HEK293 (cell line): ENCODE measurements around the gene CDRT15L2.
"Not testable (repeated sequence)": the region's sequence is repeated elsewhere in the genome, so short reads cannot be mapped to it uniquely, and the experiment has no call there.

Experiments used
- CTCF ChIP-seq: fragments of 450-650 bp; formaldehyde crosslinking; IDR thresholded peaks from 2 replicates; pipeline ENCODE4 v1.5.1; 2016; ENCODE audit warnings: missing biosample characterization, missing genetic modification characterization
- ELK4 ChIP-seq: IDR thresholded peaks from 2 replicates; pipeline ENCODE4 v1.6.1; 2011; ENCODE audit warnings: mild to moderate bottlenecking, low read depth, low read length, borderline replicate concordance
- KLF10 ChIP-seq: fragments of 450-650 bp; IDR thresholded peaks from 2 replicates; pipeline ENCODE4 v1.5.1; 2018; ENCODE audit warnings: missing biosample characterization, mild to moderate bottlenecking, missing genetic modification characterization
- KLF16 ChIP-seq: fragments of 450-650 bp; formaldehyde crosslinking; IDR thresholded peaks from 2 replicates; pipeline ENCODE4 v1.5.1; 2017; ENCODE audit warnings: missing biosample characterization, missing genetic modification characterization
- REST ChIP-seq: fragments of 450-650 bp; formaldehyde crosslinking; IDR thresholded peaks from 2 replicates; pipeline ENCODE4 v1.5.1; 2016; ENCODE audit warnings: missing biosample characterization, missing genetic modification characterization
- ZFP69B ChIP-seq: fragments of 450-650 bp; formaldehyde crosslinking; IDR thresholded peaks from 2 replicates; pipeline ENCODE4 v1.5.1; 2016; ENCODE audit warnings: missing biosample characterization, missing genetic modification characterization
- ZNF169 ChIP-seq: fragments of 450-650 bp; formaldehyde crosslinking; IDR thresholded peaks from 2 replicates; pipeline ENCODE4 v1.5.1; 2016; ENCODE audit warnings: missing biosample characterization, missing genetic modification characterization
- ZNF184 ChIP-seq: fragments of 450-650 bp; IDR thresholded peaks from 2 replicates; pipeline ENCODE4 v1.5.1; 2018; ENCODE audit warnings: missing biosample characterization, mild to moderate bottlenecking, missing genetic modification characterization
- ZNF274 ChIP-seq, 2 experiments: fragments of 200-500 bp in 1 of 2; fragments of 450-650 bp in 1 of 2; sonication (Bioruptor generic) in 1 of 2; formaldehyde crosslinking in 1 of 2; IDR thresholded peaks; 2 replicates each; pipeline versions ENCODE4 v1.5.1 to v1.6.1; 2014 to 2016; ENCODE audit warnings: borderline replicate concordance in 1 of 2, inconsistent platforms in 1 of 2, low read length in 1 of 2, missing biosample characterization in 1 of 2, missing genetic modification characterization in 1 of 2
- ZNF362 ChIP-seq: fragments of 450-650 bp; formaldehyde crosslinking; IDR thresholded peaks from 2 replicates; pipeline ENCODE4 v1.5.1; 2016; ENCODE audit warnings: missing biosample characterization, missing genetic modification characterization
- ZNF449 ChIP-seq: fragments of 450-650 bp; formaldehyde crosslinking; IDR thresholded peaks from 2 replicates; pipeline ENCODE4 v1.5.1; 2017; ENCODE audit warnings: missing biosample characterization, mild to moderate bottlenecking, missing genetic modification characterization, moderate library complexity
- ZNF48 ChIP-seq: fragments of 450-650 bp; formaldehyde crosslinking; IDR thresholded peaks from 2 replicates; pipeline ENCODE4 v1.5.1; 2016; ENCODE audit warnings: missing biosample characterization, missing genetic modification characterization
- ZNF658 ChIP-seq: fragments of 450-650 bp; formaldehyde crosslinking; IDR thresholded peaks from 2 replicates; pipeline ENCODE4; 2016; ENCODE audit warnings: missing biosample characterization, missing genetic modification characterization
- ZSCAN5A ChIP-seq: fragments of 450-650 bp; formaldehyde crosslinking; IDR thresholded peaks from 2 replicates; pipeline ENCODE4 v1.5.1; 2016; ENCODE audit warnings: missing biosample characterization, missing genetic modification characterization

GRCh38 chr17:20573216-20573615 lies 6.3 kb upstream of the CDRT15L2 start:
- TF ChIP-seq CTCF (tag by site-specific recombination); ZNF274 (IDR thresholded peaks at IDR 0.05; ENCODE audit: low read length); ZNF274 (tag by site-specific recombination; IDR thresholded peaks at IDR 0.05; ENCODE audit: borderline replicate concordance); ZFP69B; REST (tag by site-specific recombination); ZNF169 (tag by site-specific recombination); ZNF362; ZNF184; ELK4; KLF16 (tag by site-specific recombination); ZSCAN5A (tag by site-specific recombination); KLF10 (tag by site-specific recombination); ZNF449 (tag by site-specific recombination); ZNF48 (tag by site-specific recombination); ZNF658 (tag by site-specific recombination): not testable (repeated sequence)
